GM12878 (cell line): ENCODE measurements around the gene ZNF808. TPM values are rescaled to one million over a fixed set of nuclear protein-coding genes. Genes with fewer than 3 reads are reported as not detected.

ENCODE experiments used
- ATAC-seq: fragments of 200-7000 bp; cut with Tn5 transposase; 3 replicates; pipeline ENCODE4 v1.9.1; 2020; ENCODE audit warnings: mild to moderate bottlenecking, moderate library complexity
- BruUV-seq: library from RNA; stranded (reverse); fragments of 400-500 nt; replicated peaks from 2 replicates; lab custom pipeline; 2021; lab: Mats Ljungman, UMichigan
- CTCF ChIA-PET: fragments of 300-600 bp; sonication (Branson Sonifier 250); formaldehyde crosslinking; extraction: SDS; loops from one replicate; lab custom pipeline; 2021; ENCODE audit warnings: inconsistent platforms; lab: Yijun Ruan, JAX
- POLR2A ChIA-PET: fragments of 350-600 bp; formaldehyde crosslinking; extraction: SDS; loops from one replicate; lab custom pipeline; 2021; ENCODE audit warnings: inconsistent platforms; lab: Charles Lee
- RAD21 ChIA-PET: fragments of 300-600 bp; sonication (Branson Sonifier 250); formaldehyde crosslinking; loops from one replicate; lab custom pipeline; 2023; ENCODE audit warnings: antibody characterized with exemption; ENCODE audit not compliant: unreplicated experiment; lab: Charles Lee
- SMC1A ChIA-PET: fragments of 300-600 bp; sonication (Branson Sonifier 250); formaldehyde crosslinking; loops from one replicate; lab custom pipeline; 2023; ENCODE audit not compliant: unreplicated experiment, uncharacterized antibody; lab: Charles Lee
- DNase-seq: peaks from one replicate; pipeline ENCODE4 v3.0.0-alpha.2; 2011; ENCODE audit warnings: low read depth, low spot score
- FAIRE-seq: peaks from 3 replicates; lab custom pipeline; 2011; peaks lifted over from hg19 to GRCh38; lab: Jason Lieb, UNC
- H2AFZ ChIP-seq: 2 replicates; pipeline ENCODE4 v1.6.0; 2011; ENCODE audit warnings: low read depth, low read length, control low read depth; ENCODE audit not compliant: control insufficient read depth
- H3K27ac ChIP-seq: 2 replicates; pipeline ENCODE4 v1.5.1; 2011; ENCODE audit warnings: control low read depth; ENCODE audit not compliant: control insufficient read depth, insufficient read depth
- H3K27me3 ChIP-seq, 2 experiments: replicated peaks in 1 of 2; 2 replicates each; pipeline versions ENCODE4 v1.6.0 to v1.6.1; 2011; ENCODE audit warnings: low read length in 1 of 2; ENCODE audit not compliant: control insufficient read depth in 2 of 2, insufficient read depth in 2 of 2
- H3K36me3 ChIP-seq, 2 experiments: 2 replicates each; pipeline ENCODE4 v1.5.1; 2011; ENCODE audit warnings: low read length in 1 of 2; ENCODE audit not compliant: control insufficient read depth in 2 of 2, insufficient read depth in 2 of 2
- H3K4me1 ChIP-seq: 2 replicates; pipeline ENCODE4 v1.6.1; 2011; ENCODE audit warnings: mild to moderate bottlenecking, low read length, moderate library complexity, mixed read lengths; ENCODE audit not compliant: control insufficient read depth, insufficient read depth
- H3K4me2 ChIP-seq: 2 replicates; pipeline ENCODE4 v1.6.0; 2011; ENCODE audit warnings: control low read depth; ENCODE audit not compliant: control insufficient read depth, insufficient read depth
- H3K4me3 ChIP-seq: fragments of 200-600 bp; sonication (generic); 2 replicates; pipeline ENCODE4 v1.5.1; 2016
- H3K79me2 ChIP-seq: 2 replicates; pipeline ENCODE4 v1.6.0; 2011; ENCODE audit warnings: low read length; ENCODE audit not compliant: control insufficient read depth, insufficient read depth
- H3K9ac ChIP-seq: 2 replicates; pipeline ENCODE4 v1.8.0; 2011; ENCODE audit warnings: low read length, control low read depth, mixed read lengths; ENCODE audit not compliant: control insufficient read depth, insufficient read depth
- H3K9me3 ChIP-seq: replicated peaks from 3 replicates; pipeline ENCODE4 v1.5.1; 2011; ENCODE audit warnings: mild to moderate bottlenecking, low read length; ENCODE audit not compliant: control insufficient read depth, insufficient read depth
- H4K20me1 ChIP-seq: 2 replicates; pipeline ENCODE4 v1.6.0; 2011; ENCODE audit not compliant: control insufficient read depth, insufficient read depth
- BACH1 ChIP-seq: fragments of 450-650 bp; IDR thresholded peaks from 2 replicates; pipeline ENCODE4 v1.6.1; 2017; ENCODE audit warnings: mild to moderate bottlenecking, borderline replicate concordance
- FOS ChIP-seq: IDR thresholded peaks from 3 replicates; pipeline ENCODE4 v1.6.1; 2011; ENCODE audit warnings: borderline replicate concordance; ENCODE audit not compliant: insufficient read length; ENCODE audit errors: extremely low read depth
- FOXM1 ChIP-seq: IDR thresholded peaks from 2 replicates; pipeline ENCODE4 v1.6.1; 2012; ENCODE audit warnings: low read depth, mild to moderate bottlenecking, inconsistent platforms, low read length, moderate library complexity
- HCFC1 ChIP-seq: fragments of 150-350 bp; IDR thresholded peaks from 2 replicates; pipeline ENCODE4 v1.6.1; 2014; ENCODE audit warnings: low read length
- JUNB ChIP-seq: IDR thresholded peaks from 2 replicates; pipeline ENCODE4 v1.6.1; 2016; ENCODE audit warnings: antibody characterized with exemption, mild to moderate bottlenecking
- MTA2 ChIP-seq: fragments of 450-650 bp; IDR thresholded peaks from 2 replicates; pipeline ENCODE4 v1.6.1; 2016; ENCODE audit warnings: low read depth, mild to moderate bottlenecking, moderate library complexity
- RAD21 ChIP-seq: IDR thresholded peaks from 2 replicates; pipeline ENCODE4 v1.6.1; 2011; ENCODE audit warnings: mild to moderate bottlenecking, low read depth, low read length, moderate library complexity; ENCODE audit not compliant: insufficient read depth
- USF1 ChIP-seq: IDR thresholded peaks from 2 replicates; pipeline ENCODE4 v1.6.1; 2011; ENCODE audit warnings: borderline replicate concordance, low read depth, mild to moderate bottlenecking, moderate library complexity, mixed read lengths, low read length; ENCODE audit not compliant: insufficient read depth; ENCODE audit errors: extremely low read length
- ZNF217 ChIP-seq: fragments of 450-650 bp; IDR thresholded peaks from 2 replicates; pipeline ENCODE4 v1.6.1; 2017; ENCODE audit warnings: antibody characterized with exemption, mild to moderate bottlenecking
- ZNF384 ChIP-seq: IDR thresholded peaks from 2 replicates; pipeline ENCODE4 v1.6.1; 2012; ENCODE audit warnings: low read depth, mild to moderate bottlenecking, low read length, improper control_type of control experiment, borderline replicate concordance
- WGBS: methylation state at CpG from one replicate; pipeline ENCODE4 v1.1.6; 2016; ENCODE audit warnings: low lambda C conversion rate; ENCODE audit not compliant: insufficient replicate concordance, insufficient coverage; ENCODE audit errors: missing lambda C conversion rate; 5-methylcytosine and 5-hydroxymethylcytosine counted together
- in situ Hi-C: fragments of 300-500 bp; cut with MboI; formaldehyde crosslinking; loops from 9 replicates; pipeline ENCODE4 v1.14.3; 2018; ENCODE audit warnings: mixed read lengths
- intact Hi-C: fragments of 100-400 bp; cut with micrococcal nuclease; formaldehyde crosslinking; loops from one replicate; pipeline ENCODE4 v1.14.2; 2022; ENCODE audit not compliant: unreplicated experiment
- polyA plus RNA-seq, 11 experiments: library from polyadenylated mRNA; depleted of rRNA in 4 of 11; unstranded in 6 of 11; stranded (reverse) in 5 of 11; fragments of >200 nt; fragmentation: Nextera tagmentation in 4 of 11; fragmentation: Illumina TruSeq in 1 of 11; extraction: Ambion mirVana in 4 of 11; extraction: Trizol in 1 of 11; gene quantifications; 1 replicate in 1 of 11; 2 replicates in 10 of 11; pipeline versions ENCODE4 v1.2.1 to v1.2.3, GENCODE V29; 2011 to 2016; ENCODE audit warnings: inconsistent platforms in 2 of 11, missing spikeins in 2 of 11, low read depth in 1 of 11
- total RNA-seq, 4 experiments: library from RNA; depleted of rRNA in 3 of 4; stranded (reverse); fragments of >200 nt in 3 of 4; fragmentation: Illumina TruSeq in 1 of 4; extraction: Trizol in 1 of 4; gene quantifications; 2 replicates each; pipeline versions ENCODE4 v1.2.1 to v1.2.3, GENCODE V29; 2013 to 2021
- TF ChIP-seq, protein P1 (sequence below), 3 experiments: IDR thresholded peaks in 2 of 3; conservative IDR thresholded peaks in 1 of 3; 2 replicates each; pipeline ENCODE4 v1.5.1; 2011; ENCODE audit warnings: low read depth in 3 of 3, low read length in 3 of 3, mild to moderate bottlenecking in 3 of 3, control low read depth in 2 of 3, moderate library complexity in 2 of 3, inconsistent platforms in 1 of 3, mixed read lengths in 1 of 3; ENCODE audit not compliant: control insufficient read depth in 2 of 3, insufficient read depth in 1 of 3; ENCODE audit errors: extremely low read depth in 1 of 3

ZNF808 gene
- total and polyA plus RNA-seq, 10 of the 15 experiments (the other 5 are each of a cell fraction or from before 2014, with no cell fraction given) = 2.1 to 20.2 (median 7.2) TPM

DNA sequence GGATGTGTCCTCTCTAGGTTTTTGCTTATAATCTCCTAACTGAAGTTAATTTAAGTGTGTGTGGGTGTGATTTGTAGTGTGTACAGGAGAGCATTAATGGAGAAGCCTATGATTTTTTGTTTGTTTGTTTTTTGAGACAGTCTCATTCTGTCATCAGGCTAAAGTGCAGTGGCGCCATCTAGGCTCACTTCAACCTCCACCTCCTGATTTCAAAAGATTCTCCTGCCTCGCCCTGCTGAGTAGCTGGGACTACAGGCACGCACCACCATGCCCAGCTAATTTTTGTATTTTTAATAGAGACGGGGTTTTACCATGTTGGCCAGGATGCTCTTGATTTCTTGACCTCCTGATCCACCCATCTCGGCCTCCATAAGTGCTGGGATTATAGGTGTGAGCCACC is 63.3 kb downstream of the ZNF808 start:
- peaks cover 3% of the 10 kb centered on the region; the same call in 2 of the 3 replicates for H3K9me3 ChIP-seq
- DNase-seq (no peak), ATAC-seq (no peak), FAIRE-seq (no peak)
- H3K4me3 ChIP-seq = no peak overlapping the region
- ChIA-PET CTCF (interaction anchor here (0.7 to 0.8 kb wide), 2 partner anchors 9 to 15 kb away, joined by 3 to 5 read pairs; no protein-coding TSS in a partner anchor), POLR2A (no interaction called here), RAD21 (no interaction called here), SMC1A (interaction anchor here (1.0 kb wide), 2 partner anchors 156 to 192 kb away, joined by 3 to 4 read pairs; no protein-coding TSS in a partner anchor)
- 94% methylated on average over 5 of the region's 5 CpGs for WGBS
- TF ChIP-seq MTA2 = no peak
- TF ChIP-seq, protein P1, sequence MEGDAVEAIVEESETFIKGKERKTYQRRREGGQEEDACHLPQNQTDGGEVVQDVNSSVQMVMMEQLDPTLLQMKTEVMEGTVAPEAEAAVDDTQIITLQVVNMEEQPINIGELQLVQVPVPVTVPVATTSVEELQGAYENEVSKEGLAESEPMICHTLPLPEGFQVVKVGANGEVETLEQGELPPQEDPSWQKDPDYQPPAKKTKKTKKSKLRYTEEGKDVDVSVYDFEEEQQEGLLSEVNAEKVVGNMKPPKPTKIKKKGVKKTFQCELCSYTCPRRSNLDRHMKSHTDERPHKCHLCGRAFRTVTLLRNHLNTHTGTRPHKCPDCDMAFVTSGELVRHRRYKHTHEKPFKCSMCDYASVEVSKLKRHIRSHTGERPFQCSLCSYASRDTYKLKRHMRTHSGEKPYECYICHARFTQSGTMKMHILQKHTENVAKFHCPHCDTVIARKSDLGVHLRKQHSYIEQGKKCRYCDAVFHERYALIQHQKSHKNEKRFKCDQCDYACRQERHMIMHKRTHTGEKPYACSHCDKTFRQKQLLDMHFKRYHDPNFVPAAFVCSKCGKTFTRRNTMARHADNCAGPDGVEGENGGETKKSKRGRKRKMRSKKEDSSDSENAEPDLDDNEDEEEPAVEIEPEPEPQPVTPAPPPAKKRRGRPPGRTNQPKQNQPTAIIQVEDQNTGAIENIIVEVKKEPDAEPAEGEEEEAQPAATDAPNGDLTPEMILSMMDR (IDR thresholded peaks at IDR 0.05 in 2 of 3, conservative IDR thresholded peaks at IDR 0.05 in 1 of 3; ENCODE audit: control insufficient read depth in 2 of 3, extremely low read depth in 1 of 3, insufficient read depth in 1 of 3, low read depth in 3 of 3, low read length in 3 of 3) = peak in 1 of 3 experiments; percentile 17; a peak in 1 of 6 replicates
- 0 out of 2 replicates have a peak, but pooled peaks have one; percentile 12 for TF ChIP-seq RAD21
- intact Hi-C loops = no loop called here
- no peak overlapping the region for H3K27ac ChIP-seq
- H3K27me3 ChIP-seq = no peaks in the 10 kb centered on the region
- H3K4me1 ChIP-seq = no peaks in the 10 kb centered on the region
- in situ Hi-C loops = no loop called here
- no peak overlapping the region for H3K4me2 ChIP-seq
- BruUV-seq = no TSS peak
- no peaks in the 10 kb centered on the region for H3K36me3 ChIP-seq
- no peak overlapping the region for H3K9ac ChIP-seq
- no peak overlapping the region for H2AFZ ChIP-seq
- H3K79me2 ChIP-seq = no peaks in the 10 kb centered on the region
- H4K20me1 ChIP-seq = no peaks in the 10 kb centered on the region

DNA sequence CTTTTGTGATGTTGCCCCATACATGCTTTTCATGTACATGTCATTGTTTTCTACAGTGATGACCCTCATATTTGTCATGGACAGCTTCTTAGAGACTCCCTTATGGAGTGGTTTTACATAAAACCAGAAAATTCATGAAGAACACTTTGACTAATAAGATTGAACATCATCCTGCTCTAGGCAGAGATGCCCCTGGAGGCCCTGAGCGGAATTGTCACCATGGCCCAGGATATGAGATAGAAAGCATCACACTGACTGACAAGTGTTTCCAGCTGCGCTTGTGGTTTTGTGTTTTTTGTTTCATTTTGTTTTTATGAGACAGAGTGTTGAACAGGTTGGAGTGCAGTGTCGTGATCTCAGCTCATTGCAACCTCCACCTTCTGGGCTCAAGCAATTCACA is 64.8 kb downstream of the ZNF808 start:
- no peak for DNase-seq
- Histone ChIP-seq H3K9ac (no peak overlapping the region), H3K4me2 (no peak overlapping the region), H3K27ac (no peak overlapping the region), H3K9me3 (peaks cover 5% of the 10 kb centered on the region; the same call in 2 of the 3 replicates), H2AFZ (no peak overlapping the region), H3K27me3 (no peaks in the 10 kb centered on the region), H3K79me2 (no peaks in the 10 kb centered on the region), H3K4me3 (no peak overlapping the region), H4K20me1 (no peaks in the 10 kb centered on the region), H3K4me1 (no peaks in the 10 kb centered on the region), H3K36me3 (no peaks in the 10 kb centered on the region)
- 87% methylated on average over 3 of the region's 3 CpGs for WGBS
- in situ Hi-C loops = no loop called here
- no peak for FAIRE-seq
- ChIA-PET CTCF (interaction anchor here (0.6 kb wide), 1 partner anchor 348 kb away, joined by 3 read pairs; no protein-coding TSS in a partner anchor), RAD21 (no interaction called here), POLR2A (no interaction called here), SMC1A (no interaction called here)
- BruUV-seq = no TSS peak
- no peak for ATAC-seq
- intact Hi-C loops = no loop called here
- TF ChIP-seq RAD21 (no peak), ZNF384 (no peak), FOXM1 (no peak), FOS (no peak), HCFC1 (no peak), JUNB (no peak), ZNF217 (no peak), USF1 (no peak), BACH1 (no peak)
